Mesothelial cell of epicardium (in vitro differentiated cells): ENCODE data around the gene OR2T4. TPM values are rescaled to one million over a fixed set of nuclear protein-coding genes. Genes with fewer than 3 reads are reported as not detected.

ENCODE experiments used
- DNase-seq, 2 experiments: peaks; one replicate each; pipeline ENCODE4 v3.0.0; 2021; ENCODE audit warnings: low spot score in 2 of 2; ENCODE audit not compliant: unreplicated experiment in 2 of 2
- H3K27ac Mint-ChIP-seq: 2 replicates; pipeline ENCODE4 v1.8.0; 2021; ENCODE audit warnings: mixed read lengths
- H3K27me3 Mint-ChIP-seq: 2 replicates; pipeline ENCODE4 v1.8.0; 2021; ENCODE audit warnings: low read depth, mixed read lengths
- H3K36me3 Mint-ChIP-seq: 2 replicates; pipeline ENCODE4 v1.8.0; 2021; ENCODE audit warnings: mixed read lengths
- H3K4me1 Mint-ChIP-seq: 2 replicates; pipeline ENCODE4 v1.8.0; 2021; ENCODE audit warnings: mixed read lengths
- H3K4me3 Mint-ChIP-seq: 2 replicates; pipeline ENCODE4 v1.8.0; 2021; ENCODE audit warnings: mild to moderate bottlenecking, moderate library complexity, mixed read lengths
- H3K9me3 Mint-ChIP-seq: 2 replicates; pipeline ENCODE4 v1.8.0; 2021; ENCODE audit warnings: mixed read lengths
- CTCF ChIP-seq: fragments of 200-600 bp; sonication (generic); IDR thresholded peaks from one replicate; pipeline ENCODE4 v1.5.0; 2021; ENCODE audit warnings: antibody characterized with exemption; ENCODE audit not compliant: unreplicated experiment
- total RNA-seq: library from RNA; stranded (reverse); gene quantifications from 3 replicates; pipeline ENCODE4 v1.2.1, GENCODE V29; 2021

OR2T4 gene
- total RNA-seq, 1 donor from 2014 or later, result not detected

- H3K27ac Mint-ChIP-seq, result no peak overlapping the region
- no peaks in the 10 kb centered on the region for H3K4me1 Mint-ChIP-seq
- H3K27me3 Mint-ChIP-seq, result no peaks in the 10 kb centered on the region
- no peak overlapping the region for H3K4me3 Mint-ChIP-seq
- peaks cover 55% of the 10 kb centered on the region for H3K9me3 Mint-ChIP-seq
- TF ChIP-seq CTCF, result no peak
- no peaks in the 10 kb centered on the region for H3K36me3 Mint-ChIP-seq
- no peak for DNase-seq
Measured at GRCh38 chr1:248380854-248381253, 19.4 kb downstream of the OR2T4 start.

GRCh38 chr1:248388426-248388825 is 27.0 kb downstream of the OR2T4 start:
- Mint-ChIP-seq H3K4me1 (no peaks in the 10 kb centered on the region), H3K27me3 (no peaks in the 10 kb centered on the region), H3K9me3 (peaks cover 69% of the 10 kb centered on the region), H3K36me3 (peaks cover 2% of the 10 kb centered on the region), H3K27ac (no peak overlapping the region), H3K4me3 (no peak overlapping the region)
- no peak for TF ChIP-seq CTCF
- no peak for DNase-seq

GRCh38 chr1:248393050-248393449 is 31.6 kb downstream of the OR2T4 start:
- Mint-ChIP-seq H3K9me3 (peaks cover 88% of the 10 kb centered on the region), H3K27me3 (no peaks in the 10 kb centered on the region), H3K36me3 (peaks cover 2% of the 10 kb centered on the region), H3K4me1 (no peaks in the 10 kb centered on the region), H3K27ac (no peak overlapping the region), H3K4me3 (no peak overlapping the region)
- no peak for TF ChIP-seq CTCF
- DNase-seq, result no peak

GRCh38 chr1:248402748-248403147 is 41.3 kb downstream of the OR2T4 start, which contains the start of gene OR2T1:
TSS of gene OR2T1 (plus strand) at chr1:248403048. CDS start at chr1:248406148, 3,100 bp downstream.
- Mint-ChIP-seq H3K4me3 (no peak within 1 kb of the TSS), H3K9me3 (peaks cover 57% of the 10 kb centered on the region), H3K36me3 (peaks cover 4% of the 10 kb centered on the region), H3K27ac (no peak within 1 kb of the TSS), H3K4me1 (no peaks in the 10 kb centered on the region), H3K27me3 (no peaks in the 10 kb centered on the region)
- DNase-seq, result no peak
- TF ChIP-seq CTCF, result no peak

GRCh38 chr1:248404024-248404423 is 42.6 kb downstream of the OR2T4 start:
- H3K4me1 Mint-ChIP-seq, result no peaks in the 10 kb centered on the region
- H3K27me3 Mint-ChIP-seq, result no peaks in the 10 kb centered on the region
- no peak for DNase-seq
- H3K9me3 Mint-ChIP-seq, result peaks cover 55% of the 10 kb centered on the region
- H3K36me3 Mint-ChIP-seq, result peaks cover 4% of the 10 kb centered on the region
- no peak for TF ChIP-seq CTCF
- no peak overlapping the region for H3K27ac Mint-ChIP-seq
- H3K4me3 Mint-ChIP-seq, result no peak overlapping the region
